Upper lobe of left lung (tissue), 4 donors: ENCODE data around the gene SLC29A3.

Source experiments
- POLR2A ChIP-seq, 4 donors: fragments of 450-650 bp; IDR thresholded peaks; one replicate each; pipeline ENCODE4 v1.5.1; 2016 to 2017; ENCODE audit warnings: antibody characterized with exemption in 4 of 4, mild to moderate bottlenecking in 2 of 4
- TF ChIP-seq, protein P1 (sequence below), 6 experiments: fragments of 450-650 bp in 4 of 6; fragments of 200-600 bp in 2 of 6; sonication (generic) in 2 of 6; IDR thresholded peaks; one replicate each; pipeline ENCODE4 v1.5.1; 2016 to 2019; ENCODE audit warnings: antibody characterized with exemption in 6 of 6

DNA sequence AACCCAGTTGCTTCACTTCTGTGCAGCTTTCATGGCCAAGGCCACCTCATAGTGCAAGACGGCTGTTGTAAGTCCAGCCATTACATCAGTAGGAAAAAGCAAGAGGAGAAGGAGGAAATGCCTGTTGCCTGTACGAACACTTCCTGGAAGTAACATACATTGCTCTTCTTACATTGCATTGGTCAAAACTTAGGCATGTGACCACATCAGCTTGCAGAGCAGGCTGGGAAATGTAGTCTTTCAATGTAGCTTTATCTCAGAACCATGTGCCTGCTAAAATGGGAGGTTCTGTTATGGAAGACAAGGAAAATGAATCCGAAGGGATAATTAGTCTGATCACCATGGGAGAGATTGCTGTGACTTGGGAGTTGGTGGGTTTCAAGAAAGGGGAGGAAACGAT lies 4.3 kb downstream of the SLC29A3 start:
- TF ChIP-seq, protein P1, sequence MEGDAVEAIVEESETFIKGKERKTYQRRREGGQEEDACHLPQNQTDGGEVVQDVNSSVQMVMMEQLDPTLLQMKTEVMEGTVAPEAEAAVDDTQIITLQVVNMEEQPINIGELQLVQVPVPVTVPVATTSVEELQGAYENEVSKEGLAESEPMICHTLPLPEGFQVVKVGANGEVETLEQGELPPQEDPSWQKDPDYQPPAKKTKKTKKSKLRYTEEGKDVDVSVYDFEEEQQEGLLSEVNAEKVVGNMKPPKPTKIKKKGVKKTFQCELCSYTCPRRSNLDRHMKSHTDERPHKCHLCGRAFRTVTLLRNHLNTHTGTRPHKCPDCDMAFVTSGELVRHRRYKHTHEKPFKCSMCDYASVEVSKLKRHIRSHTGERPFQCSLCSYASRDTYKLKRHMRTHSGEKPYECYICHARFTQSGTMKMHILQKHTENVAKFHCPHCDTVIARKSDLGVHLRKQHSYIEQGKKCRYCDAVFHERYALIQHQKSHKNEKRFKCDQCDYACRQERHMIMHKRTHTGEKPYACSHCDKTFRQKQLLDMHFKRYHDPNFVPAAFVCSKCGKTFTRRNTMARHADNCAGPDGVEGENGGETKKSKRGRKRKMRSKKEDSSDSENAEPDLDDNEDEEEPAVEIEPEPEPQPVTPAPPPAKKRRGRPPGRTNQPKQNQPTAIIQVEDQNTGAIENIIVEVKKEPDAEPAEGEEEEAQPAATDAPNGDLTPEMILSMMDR (IDR thresholded peaks at IDR 0.05) = no peak
- TF ChIP-seq POLR2A (IDR thresholded peaks at IDR 0.05) = no peak
